NCI-H2029 (cell line): Measurements from ENCODE around the gene TRPC4.
"Not testable (repeated sequence)": the region's sequence is repeated elsewhere in the genome, so short reads cannot be mapped to it uniquely, and the experiment has no call there.

ENCODE experiments used
- DNase-seq: peaks from one replicate; lab custom pipeline; 2025; lab: John Stamatoyannopoulos, UW

TRPC4 gene

GRCh38 chr13:37816276-37816675 lies 53.3 kb downstream of the TRPC4 start:
- no peak for DNase-seq

- DNase-seq: no peak
Observed at GRCh38 chr13:37811441-37811840, 58.1 kb downstream of the TRPC4 start.

GRCh38 chr13:37806666-37807065 lies 62.9 kb downstream of the TRPC4 start:
- DNase-seq: no peak

DNA sequence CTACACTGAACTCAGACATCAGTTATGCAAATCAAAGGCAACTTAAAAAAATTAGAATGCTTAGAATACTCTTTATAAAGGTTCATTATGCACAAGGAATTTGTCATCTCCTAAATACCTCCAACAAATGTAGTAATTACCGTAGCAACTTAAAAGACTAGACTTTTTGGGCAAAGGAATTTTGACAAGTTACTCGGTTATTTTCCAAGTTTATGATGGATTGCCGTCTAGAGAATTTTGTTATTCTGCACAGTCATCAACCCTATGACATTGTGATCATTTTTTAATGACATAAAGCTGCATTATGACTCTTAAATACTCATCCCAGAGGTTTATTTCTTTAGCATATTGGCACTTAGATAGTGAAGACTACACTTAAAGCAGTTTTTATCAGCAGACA lies 71.9 kb downstream of the TRPC4 start:
- no peak for DNase-seq

GRCh38 chr13:37796795-37797194 lies 72.8 kb downstream of the TRPC4 start:
- not testable (repeated sequence) for DNase-seq

DNA sequence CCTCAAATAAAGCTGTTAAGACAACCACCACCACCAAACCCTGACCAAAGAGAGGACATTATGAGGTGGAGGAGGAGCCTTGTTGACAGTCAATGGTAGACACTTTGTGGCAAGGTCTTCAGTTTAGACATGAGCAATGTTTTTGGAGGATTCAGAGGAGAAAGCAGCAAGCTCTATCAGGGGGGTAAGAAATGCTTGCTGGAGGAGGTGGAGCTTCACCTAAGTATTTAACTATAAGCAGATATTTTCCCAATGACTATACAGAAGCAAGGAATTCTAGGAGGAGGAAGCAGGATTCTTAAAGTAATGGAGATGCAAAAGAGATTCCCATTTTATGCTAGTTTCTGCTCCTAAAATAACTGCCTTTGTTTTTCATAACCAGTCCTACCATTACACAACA lies 74.2 kb downstream of the TRPC4 start:
- DNase-seq: no peak

GRCh38 chr13:37791699-37792098 lies 77.9 kb downstream of the TRPC4 start:
- no peak for DNase-seq

GRCh38 chr13:37788346-37788745 lies 81.2 kb downstream of the TRPC4 start:
- no peak for DNase-seq

GRCh38 chr13:37777676-37778075 lies 91.9 kb downstream of the TRPC4 start:
- DNase-seq: no peak

GRCh38 chr13:37775871-37776270 lies 93.7 kb downstream of the TRPC4 start:
- no peak for DNase-seq

DNA sequence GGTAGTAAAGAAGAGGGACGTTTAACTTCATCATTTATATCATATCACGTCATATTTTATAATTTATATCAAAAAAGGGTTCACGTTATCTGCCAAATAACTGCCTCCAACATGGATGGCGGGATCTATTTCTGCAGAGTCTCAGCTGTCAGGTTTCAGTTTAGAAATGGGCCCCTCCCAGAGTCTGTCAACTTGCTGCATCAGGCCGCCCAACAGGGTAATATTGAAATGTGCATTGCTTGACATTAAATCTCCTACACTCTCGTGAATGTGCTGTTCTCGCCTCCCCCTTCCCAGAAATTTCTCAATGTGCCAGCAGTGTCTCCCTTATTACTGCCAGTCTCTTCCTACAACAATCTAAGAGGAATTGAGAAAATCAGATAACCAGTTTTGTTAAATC lies 96.9 kb downstream of the TRPC4 start:
- DNase-seq: no peak

- no peak for DNase-seq
Observed at GRCh38 chr13:37769545-37769944, 100.0 kb downstream of the TRPC4 start.

DNA sequence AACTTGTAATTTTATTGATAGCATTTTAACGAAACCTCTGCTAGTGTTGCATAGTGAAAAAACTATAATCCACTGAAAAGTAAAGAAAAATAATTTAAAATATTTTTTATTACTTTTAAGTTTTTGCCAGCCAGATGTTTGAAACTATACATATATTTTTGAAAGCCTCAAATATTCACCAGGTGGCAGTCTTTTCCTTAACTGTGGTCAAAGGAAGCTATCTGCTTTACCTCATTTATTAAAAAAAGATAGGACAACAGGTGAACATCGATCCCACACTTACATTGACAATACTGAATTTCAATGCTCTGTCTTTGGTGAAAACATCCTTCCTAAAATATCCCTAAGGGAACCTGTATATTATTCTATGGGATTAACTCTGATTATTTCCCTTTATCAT lies 100.5 kb downstream of the TRPC4 start:
- DNase-seq: no peak

- no peak for DNase-seq
Observed at GRCh38 chr13:37766502-37766901, 103.1 kb downstream of the TRPC4 start.

GRCh38 chr13:37755349-37755748 lies 114.2 kb downstream of the TRPC4 start:
- DNase-seq: no peak

DNA sequence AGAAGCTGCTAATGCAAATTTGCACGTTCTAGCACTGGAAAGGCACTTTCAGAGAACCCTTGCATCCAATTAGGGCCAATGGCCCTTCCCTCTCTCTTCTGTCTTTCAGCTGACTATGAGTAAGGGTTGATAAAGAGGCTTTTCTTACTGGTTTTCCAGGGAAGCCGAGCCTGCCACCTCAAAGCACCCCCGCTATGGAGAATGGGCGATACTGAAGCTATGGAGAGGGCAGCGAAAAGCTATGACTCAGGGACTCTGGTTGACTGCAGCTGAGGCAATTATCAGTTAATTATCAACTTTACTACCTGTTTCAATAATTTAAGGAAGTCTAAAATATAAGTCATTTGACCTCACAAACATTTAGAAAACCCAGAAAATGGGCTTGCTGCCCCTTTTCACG lies 115.8 kb downstream of the TRPC4 start:
- DNase-seq: no peak

- no peak for DNase-seq
Observed at GRCh38 chr13:37752146-37752545, 117.4 kb downstream of the TRPC4 start.

DNA sequence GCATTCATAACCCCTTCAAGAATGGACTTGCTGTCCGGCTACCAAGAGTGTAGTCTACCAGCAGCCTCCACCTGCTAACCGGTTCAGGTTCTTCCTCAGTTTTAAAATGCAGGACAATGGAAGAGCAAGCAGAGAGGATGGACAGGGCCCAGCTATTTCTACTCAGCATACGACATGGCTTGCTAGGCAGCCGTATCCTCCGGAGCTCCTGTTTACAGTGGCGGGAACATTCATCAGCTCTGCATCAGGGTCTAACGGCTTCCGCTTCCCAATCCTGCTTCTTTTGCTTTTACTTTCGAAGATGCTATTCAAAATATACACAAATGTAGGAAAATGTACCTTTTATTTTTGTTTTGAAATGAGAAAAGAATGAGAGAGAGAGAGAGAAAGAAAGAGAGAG lies 118.5 kb downstream of the TRPC4 start:
- no peak for DNase-seq

DNA sequence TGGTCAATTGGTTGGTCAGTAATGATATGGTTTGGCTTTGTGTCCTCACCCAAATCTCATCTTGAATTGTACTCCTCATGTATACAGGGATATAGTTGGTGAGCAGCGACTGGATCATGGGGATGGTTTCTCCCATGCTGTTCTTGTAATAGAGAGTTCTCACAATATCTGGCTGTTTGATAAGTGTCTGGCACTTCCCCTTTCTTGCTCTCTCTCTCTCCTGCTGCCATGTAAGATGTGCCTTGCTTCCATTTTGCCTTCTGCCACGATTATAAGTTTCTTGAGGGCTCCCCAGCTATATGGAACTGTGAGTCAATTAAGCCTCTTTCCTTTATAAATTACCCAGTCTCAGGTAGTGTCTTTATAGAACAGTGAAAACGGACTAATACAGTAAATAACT lies 120.7 kb downstream of the TRPC4 start:
- no peak for DNase-seq

- DNase-seq: no peak
Observed at GRCh38 chr13:37747071-37747612, 122.4 kb downstream of the TRPC4 start.

GRCh38 chr13:37741536-37741935 lies 128.0 kb downstream of the TRPC4 start:
- DNase-seq: no peak

DNA sequence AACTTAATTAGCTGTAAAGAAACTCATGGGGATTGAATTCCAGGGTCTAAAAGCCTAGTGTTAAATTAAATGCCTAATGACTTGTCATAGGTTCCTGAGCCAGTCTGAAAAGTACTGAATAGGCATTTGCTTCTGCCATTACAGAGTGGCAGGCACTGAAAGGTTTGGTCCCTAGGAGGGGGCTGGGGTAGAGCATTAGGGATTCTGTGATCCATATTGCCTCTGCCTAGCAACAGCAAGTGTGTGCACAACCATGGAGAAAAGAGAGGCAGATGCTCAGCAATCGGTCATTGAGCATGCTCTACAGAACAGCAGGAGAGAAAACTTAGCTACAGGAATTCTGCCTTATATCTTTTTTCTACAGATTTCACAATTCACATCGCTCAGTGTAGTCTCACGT lies 133.5 kb downstream of the TRPC4 start:
- no peak for DNase-seq

DNA sequence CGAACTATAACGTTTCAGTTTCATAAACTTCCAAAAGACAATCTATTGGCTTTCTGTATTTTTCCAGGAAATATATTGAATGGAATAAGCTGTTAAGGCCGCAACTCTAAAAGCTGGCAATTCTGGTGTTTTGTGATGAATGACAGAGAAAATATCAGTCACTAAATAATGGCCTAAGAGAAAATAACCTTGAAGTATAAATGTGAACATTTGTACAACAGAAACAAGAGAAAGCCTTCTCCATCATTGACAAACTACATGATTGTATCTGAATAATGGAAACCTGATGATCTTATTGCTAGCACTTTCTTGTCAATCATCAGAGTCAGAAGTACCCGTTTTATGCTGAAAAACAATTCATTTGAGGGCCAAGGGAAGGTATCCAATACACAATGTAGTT lies 134.3 kb downstream of the TRPC4 start:
- no peak for DNase-seq

GRCh38 chr13:37729876-37730275 lies 139.7 kb downstream of the TRPC4 start:
- DNase-seq: no peak
